Islet of Langerhans (tissue), 1 donor: ENCODE data around the gene CRABP1.

ENCODE experiments used
- FAIRE-seq: peaks from one replicate; lab custom pipeline; 2011; peaks lifted over from hg19 to GRCh38; lab: Jason Lieb, UNC

Gene CRABP1

GRCh38 chr15:78347586-78348543, 7.7 kb downstream of the CRABP1 start:
- FAIRE-seq, result no peak

GRCh38 chr15:78350058-78350457, 9.9 kb downstream of the CRABP1 start:
- no peak for FAIRE-seq

DNA sequence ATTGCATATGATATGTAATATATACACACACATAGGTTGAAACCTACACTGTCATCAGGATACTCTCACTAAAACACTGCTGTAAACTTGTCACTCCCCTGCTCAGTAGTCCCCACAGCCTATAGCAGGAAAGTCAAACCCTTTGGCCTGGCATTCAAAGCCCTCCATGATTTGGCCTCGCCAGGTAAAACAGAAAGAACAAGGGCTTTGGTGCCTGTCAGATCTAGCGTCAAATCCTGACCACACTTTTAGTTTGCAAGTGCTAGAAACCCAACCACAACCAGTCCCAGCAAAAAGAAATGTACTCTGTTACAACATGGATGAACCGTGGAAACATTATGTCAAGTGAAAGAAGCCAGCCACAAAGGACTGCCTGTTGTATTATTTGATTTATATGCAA, 11.4 kb downstream of the CRABP1 start:
- FAIRE-seq, result no peak

DNA sequence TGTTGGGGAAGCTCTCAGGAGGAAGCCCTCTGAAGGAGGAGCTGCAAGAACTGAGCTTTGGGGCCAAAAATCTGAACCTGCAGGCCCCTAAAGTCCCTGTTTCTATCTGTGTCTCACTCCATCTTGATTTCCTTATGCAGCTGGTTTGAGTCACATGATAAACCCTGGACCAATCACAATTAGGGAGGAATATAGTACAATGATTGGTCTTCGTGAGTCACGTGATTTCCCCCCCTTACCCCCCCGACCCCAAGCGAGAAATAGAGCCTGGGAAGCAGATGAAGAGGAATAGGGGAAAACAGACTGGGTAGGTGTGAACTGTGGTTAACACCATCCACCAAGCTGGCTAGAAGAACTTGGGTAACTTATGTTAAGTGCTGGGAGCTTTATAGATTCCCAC, 12.9 kb downstream of the CRABP1 start:
- no peak for FAIRE-seq

DNA sequence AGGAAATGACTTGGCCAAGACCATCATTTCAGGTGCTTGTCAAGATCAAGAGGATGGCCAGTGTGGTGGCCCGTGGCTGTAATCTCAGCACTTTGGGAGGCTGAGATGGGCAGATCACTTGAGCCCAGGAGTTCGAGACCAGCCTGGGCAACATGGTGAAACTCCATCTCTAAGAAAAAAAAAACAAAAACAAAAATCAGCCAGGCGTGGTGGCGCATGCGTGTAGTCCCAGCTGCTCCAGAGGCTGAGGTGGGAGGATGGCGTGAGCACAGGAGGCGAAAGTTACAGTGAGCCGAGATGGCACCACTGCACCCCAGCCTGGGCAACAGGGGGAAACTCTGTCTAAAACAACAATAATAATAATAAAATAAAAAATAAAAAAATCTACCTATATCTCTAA, 15.0 kb downstream of the CRABP1 start:
- no peak for FAIRE-seq

DNA sequence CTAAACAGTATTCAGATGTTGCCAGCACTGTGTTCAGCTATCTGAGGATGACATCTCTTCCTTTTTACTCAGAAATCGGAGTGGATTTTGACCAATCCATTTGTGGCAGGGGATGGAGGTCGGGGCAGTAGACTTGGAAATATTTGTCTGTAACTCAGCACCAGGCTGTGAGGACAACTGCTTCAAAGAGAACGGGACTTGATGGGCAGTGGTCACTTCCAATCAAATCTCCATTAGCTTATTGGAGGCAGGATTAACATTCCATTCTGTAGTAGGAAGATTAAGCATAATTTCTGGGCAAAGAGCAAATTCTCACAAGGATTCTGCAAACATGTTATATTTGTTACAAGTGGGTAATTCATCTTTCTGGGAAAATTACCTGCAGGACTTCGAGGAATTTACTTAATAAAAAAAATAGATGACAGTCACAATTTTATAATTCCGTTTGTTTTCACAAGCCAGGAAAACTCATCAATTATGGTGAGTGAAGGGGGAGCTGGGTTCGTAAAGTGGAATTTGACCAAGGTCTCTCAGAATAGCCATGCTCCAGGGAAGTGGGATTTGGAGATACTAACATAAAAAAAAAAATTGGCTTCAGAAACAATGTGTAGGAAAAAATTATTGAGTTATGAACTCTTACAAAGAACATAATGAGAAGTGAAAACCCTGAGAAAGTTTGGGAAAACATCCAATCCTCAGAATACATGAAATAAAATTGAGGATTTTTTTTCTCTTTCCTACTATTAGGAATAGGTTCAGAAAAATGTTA, 18.1 kb downstream of the CRABP1 start:
- no peak for FAIRE-seq

- no peak for FAIRE-seq
Observed at GRCh38 chr15:78359041-78359808, 19.1 kb downstream of the CRABP1 start.

GRCh38 chr15:78360367-78360801, 20.2 kb downstream of the CRABP1 start:
- no peak for FAIRE-seq

- no peak for FAIRE-seq
Observed at GRCh38 chr15:78360958-78361718, 21.0 kb downstream of the CRABP1 start.

GRCh38 chr15:78361771-78362506, 21.8 kb downstream of the CRABP1 start:
- no peak for FAIRE-seq

- no peak for FAIRE-seq
Observed at GRCh38 chr15:78362716-78363380, 22.7 kb downstream of the CRABP1 start.

DNA sequence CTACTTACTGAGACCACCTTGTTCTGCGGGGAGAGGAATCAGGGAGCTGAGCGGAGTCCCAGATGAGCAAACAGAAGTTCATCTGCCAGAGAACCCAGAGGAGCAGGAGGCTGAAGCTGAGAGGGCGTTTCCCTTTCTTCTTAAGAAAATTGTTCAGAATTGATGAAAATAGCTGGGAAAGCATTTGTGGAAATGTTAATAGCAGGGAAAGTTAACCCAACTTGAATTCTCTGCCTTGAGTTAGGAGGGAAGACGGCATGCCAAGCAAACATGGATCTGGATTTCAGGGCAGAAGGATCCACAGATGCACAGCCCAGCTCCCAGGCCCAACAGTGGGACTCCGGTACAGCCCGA, 23.2 kb downstream of the CRABP1 start:
- no peak for FAIRE-seq

GRCh38 chr15:78364233-78364632, 24.1 kb downstream of the CRABP1 start:
- FAIRE-seq, result no peak

DNA sequence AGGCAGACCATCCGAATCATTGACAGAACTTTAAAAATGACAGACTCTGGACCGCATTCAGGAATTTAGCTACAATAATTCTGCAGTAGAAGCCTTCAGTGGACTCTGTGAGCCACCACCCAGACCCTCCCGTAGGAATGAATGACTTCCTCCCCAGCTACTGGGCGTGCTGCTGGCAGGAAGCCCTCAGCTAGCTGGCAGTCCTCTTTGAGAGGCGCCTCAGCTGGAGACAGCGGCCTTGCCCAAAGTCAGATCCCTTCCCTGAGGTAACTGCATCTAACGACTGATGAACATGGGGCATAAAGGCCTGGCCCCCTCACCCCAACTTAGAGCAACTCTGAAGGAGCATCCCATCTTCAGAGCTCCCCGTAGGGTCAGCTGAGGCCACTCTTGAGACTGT, 25.8 kb downstream of the CRABP1 start:
- no peak for FAIRE-seq

GRCh38 chr15:78366342-78366741, 26.2 kb downstream of the CRABP1 start:
- no peak for FAIRE-seq

DNA sequence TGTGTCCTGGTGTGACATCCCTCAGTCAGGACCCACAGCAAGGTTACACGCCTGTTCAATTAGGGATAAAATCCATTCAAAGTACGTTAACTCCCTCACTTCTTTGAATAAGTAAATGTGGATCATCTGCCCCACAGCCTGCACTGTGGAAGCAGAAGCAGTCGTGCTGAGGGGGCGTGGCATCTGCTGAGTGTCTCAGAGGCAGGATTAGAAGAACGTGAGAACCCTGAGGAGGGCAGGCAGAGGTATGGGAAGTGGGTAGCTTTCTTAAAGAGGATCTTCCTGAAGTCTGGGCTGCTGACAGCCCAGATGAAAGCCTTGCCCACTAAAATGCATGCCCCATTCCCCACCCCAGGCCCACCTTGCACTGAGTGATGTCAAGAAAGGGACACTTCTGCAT, 28.5 kb downstream of the CRABP1 start:
- no peak for FAIRE-seq

DNA sequence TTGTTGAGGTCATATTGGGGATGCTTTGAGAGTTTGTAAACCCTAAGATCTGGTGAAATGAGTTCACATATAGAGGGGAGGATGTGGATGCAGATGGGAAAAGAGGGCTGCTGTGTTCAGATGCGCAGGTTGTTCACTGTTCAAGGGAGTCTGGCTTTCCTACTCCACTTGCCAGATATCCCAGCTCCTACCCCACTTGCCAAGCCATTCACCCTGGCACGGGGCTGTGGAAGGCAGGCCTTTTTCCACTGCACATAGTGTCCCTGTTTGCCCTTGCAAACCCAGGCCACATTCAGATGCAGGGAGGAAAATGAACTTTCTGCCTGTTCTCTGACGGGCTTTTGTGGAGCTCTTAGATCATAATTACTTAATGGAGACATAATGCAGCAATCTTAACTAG, 29.0 kb downstream of the CRABP1 start:
- FAIRE-seq, result no peak

DNA sequence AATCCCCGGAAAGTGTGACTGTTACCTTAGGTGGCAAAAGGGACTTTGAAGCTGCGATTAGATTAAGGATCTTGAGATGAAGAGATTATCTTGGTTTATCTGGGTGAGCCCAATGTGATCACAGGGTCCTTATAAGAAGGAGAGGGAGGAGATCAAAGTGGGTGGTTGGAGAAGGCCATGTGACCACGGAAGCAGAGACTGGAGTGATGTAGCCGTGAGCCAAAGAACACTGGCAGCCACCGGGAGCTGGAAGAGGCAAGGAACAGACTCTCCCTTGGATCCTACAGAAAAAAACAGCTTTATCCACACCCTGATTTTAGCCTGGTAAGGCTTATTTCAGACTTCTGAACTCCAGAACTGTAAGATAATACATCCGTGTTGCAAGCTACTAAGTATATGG, 29.9 kb downstream of the CRABP1 start:
- FAIRE-seq, result no peak

- FAIRE-seq, result no peak
Observed at GRCh38 chr15:78372880-78373279, 32.7 kb downstream of the CRABP1 start.
